HUES48 (cell line): ENCODE data around the gene CDH18.
A peak's percentile ranks its signal among the peaks of the same experiment; 100 is the strongest.

ENCODE experiments used
- H3K27ac ChIP-seq: one replicate; pipeline ENCODE4 v1.7.0; 2013; ENCODE audit warnings: low read depth, low read length, inconsistent platforms
- H3K27me3 ChIP-seq: 2 replicates; pipeline ENCODE4 v1.6.1; 2013; ENCODE audit warnings: mild to moderate bottlenecking, low read length; ENCODE audit not compliant: control insufficient read depth, insufficient read depth
- H3K36me3 ChIP-seq: 2 replicates; pipeline ENCODE4 v1.6.1; 2013; ENCODE audit warnings: low read length; ENCODE audit not compliant: control insufficient read depth, insufficient read depth
- H3K4me1 ChIP-seq: 2 replicates; pipeline ENCODE4 v1.6.1; 2013; ENCODE audit warnings: mild to moderate bottlenecking, low read length; ENCODE audit not compliant: control insufficient read depth, insufficient read depth
- H3K4me3 ChIP-seq: 2 replicates; pipeline ENCODE4 v1.5.1; 2013; ENCODE audit warnings: mild to moderate bottlenecking, low read depth, low read length
- H3K9ac ChIP-seq: 2 replicates; pipeline ENCODE4 v1.6.1; 2013; ENCODE audit warnings: mild to moderate bottlenecking, low read depth, low read length, moderate library complexity
- H3K9me3 ChIP-seq: 2 replicates; pipeline ENCODE4 v1.6.1; 2013; ENCODE audit warnings: low read length; ENCODE audit not compliant: control insufficient read depth, insufficient read depth

Gene CDH18

DNA sequence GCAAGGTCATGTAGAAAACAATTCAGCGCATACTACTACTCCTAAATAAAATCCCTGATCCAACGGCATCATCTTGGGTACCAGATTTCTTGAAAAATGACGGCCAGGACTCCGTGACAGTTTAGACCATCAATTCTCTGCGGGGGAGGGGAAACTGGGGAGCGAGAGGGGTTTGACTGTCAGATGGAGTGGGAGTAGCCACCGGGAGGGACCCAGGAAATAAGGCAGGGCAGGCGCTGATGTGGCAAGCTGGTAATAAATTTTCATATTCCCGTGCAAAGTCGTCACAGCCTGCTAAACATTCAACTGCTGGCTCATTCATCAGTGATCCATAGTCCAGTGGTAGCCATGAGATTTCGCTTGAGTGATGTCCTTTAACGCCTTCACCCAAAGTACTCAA, 457 bp upstream of the CDH18 start:
- Histone ChIP-seq H3K36me3 (no peaks in the 10 kb centered on the region), H3K4me1 (0 out of 2 replicates have a peak, but pooled peaks cover 3% of the 10 kb centered on the region), H3K27me3 (peaks cover 33% of the 10 kb centered on the region), H3K9me3 (no peaks in the 10 kb centered on the region), H3K4me3 (peak overlapping the region; percentile 65), H3K9ac (no peak overlapping the region), H3K27ac (no peak overlapping the region)

DNA sequence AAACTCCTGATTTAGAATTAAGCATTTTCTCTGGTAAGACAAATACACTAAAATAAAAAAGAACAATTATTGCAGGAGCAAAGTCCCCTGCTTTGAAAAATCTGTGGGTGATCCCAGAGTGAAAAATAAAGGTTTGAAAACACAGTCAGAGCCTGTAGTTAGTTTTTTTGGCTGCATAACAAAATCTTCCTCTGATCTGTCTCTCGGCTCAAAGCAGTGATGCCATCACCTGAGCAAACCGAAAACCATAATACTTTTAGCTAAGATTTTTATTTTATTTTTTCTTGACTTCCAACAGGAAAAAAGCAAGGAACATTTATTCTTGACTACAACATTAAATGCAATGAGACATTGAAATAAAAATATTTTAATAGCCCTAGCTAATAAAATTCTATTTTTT, 1.2 kb downstream of the CDH18 start:
- no peak overlapping the region for H3K27ac ChIP-seq
- H3K36me3 ChIP-seq: no peaks in the 10 kb centered on the region
- H3K27me3 ChIP-seq: peaks cover 33% of the 10 kb centered on the region
- 0 out of 2 replicates have a peak, but pooled peaks cover 3% of the 10 kb centered on the region for H3K4me1 ChIP-seq
- no peak overlapping the region for H3K9ac ChIP-seq
- H3K9me3 ChIP-seq: no peaks in the 10 kb centered on the region
- no peak overlapping the region for H3K4me3 ChIP-seq

DNA sequence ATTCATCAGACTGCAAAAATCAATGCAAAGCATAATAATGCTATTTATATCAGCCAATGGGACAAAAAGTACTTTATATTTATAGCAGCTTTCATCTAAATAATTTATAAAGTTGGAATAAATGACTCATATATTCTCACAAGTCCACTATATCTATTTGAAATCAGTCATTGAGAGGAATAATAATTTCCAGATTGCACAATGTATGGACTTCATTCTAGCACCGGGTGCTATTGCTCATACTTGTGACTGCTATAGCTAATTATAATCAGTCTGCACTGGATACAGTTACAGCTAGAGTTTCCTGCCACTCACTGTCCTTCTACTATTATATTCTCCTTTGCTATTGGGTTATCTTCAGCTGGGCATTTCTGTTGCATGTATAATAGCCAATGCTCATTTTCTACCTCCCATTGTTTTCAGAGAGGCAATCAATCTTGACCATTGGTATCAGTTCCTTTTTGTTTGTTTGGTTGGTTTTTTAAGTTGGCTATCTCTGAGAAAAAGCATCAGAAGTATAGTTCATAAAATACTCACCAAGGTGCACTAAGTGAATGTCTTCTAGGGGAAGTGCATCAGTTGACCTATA, 1.9 kb downstream of the CDH18 start:
- H3K4me1 ChIP-seq: 0 out of 2 replicates have a peak, but pooled peaks cover 3% of the 10 kb centered on the region
- H3K36me3 ChIP-seq: no peaks in the 10 kb centered on the region
- H3K27ac ChIP-seq: no peak overlapping the region
- H3K27me3 ChIP-seq: peaks cover 33% of the 10 kb centered on the region
- no peak overlapping the region for H3K9ac ChIP-seq
- H3K4me3 ChIP-seq: no peak overlapping the region
- no peaks in the 10 kb centered on the region for H3K9me3 ChIP-seq

DNA sequence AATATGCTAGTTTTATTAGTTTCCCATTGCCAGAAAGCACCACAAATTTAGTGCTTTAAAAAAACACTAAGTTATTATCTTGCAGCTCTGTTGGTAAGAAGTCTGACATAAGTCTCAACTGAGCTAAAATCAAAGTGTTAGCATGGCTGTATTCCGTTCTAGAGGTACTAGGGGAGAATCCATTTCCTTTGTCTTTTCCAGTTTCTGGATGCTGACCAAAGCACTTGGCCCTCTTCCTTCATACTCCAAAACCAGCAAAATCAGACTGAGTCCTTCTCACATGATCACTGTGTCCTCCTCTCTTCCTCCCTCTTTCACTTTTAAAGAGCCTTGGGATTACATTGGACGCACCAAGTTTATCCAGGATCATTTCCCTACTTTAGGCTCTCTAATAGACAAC, 9.5 kb downstream of the CDH18 start:
- Histone ChIP-seq H3K9me3 (no peaks in the 10 kb centered on the region), H3K36me3 (no peaks in the 10 kb centered on the region), H3K27ac (no peak overlapping the region), H3K27me3 (no peaks in the 10 kb centered on the region), H3K9ac (no peak overlapping the region), H3K4me3 (no peak overlapping the region), H3K4me1 (no peaks in the 10 kb centered on the region)

DNA sequence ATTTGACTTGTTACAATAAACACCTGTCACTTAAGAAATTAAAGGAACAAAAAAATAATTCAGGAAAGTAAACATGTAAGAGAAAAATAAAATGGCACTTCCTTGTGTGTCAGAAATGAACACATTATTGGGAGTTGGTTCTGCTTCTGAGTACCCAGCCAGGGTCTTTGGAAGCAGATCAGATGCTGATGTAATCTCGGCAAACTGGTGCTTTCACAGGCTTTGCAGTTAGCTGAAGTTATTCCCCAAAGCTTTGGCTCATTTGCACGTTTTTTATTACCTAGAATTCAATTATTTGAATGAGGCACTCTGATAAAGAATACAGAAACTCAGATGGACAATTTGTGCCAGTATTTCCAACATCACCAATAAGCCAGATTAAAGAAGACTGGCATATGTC, 10.9 kb downstream of the CDH18 start:
- Histone ChIP-seq H3K27me3 (no peaks in the 10 kb centered on the region), H3K9ac (no peak overlapping the region), H3K27ac (no peak overlapping the region), H3K4me3 (no peak overlapping the region), H3K4me1 (no peaks in the 10 kb centered on the region), H3K36me3 (no peaks in the 10 kb centered on the region), H3K9me3 (no peaks in the 10 kb centered on the region)

DNA sequence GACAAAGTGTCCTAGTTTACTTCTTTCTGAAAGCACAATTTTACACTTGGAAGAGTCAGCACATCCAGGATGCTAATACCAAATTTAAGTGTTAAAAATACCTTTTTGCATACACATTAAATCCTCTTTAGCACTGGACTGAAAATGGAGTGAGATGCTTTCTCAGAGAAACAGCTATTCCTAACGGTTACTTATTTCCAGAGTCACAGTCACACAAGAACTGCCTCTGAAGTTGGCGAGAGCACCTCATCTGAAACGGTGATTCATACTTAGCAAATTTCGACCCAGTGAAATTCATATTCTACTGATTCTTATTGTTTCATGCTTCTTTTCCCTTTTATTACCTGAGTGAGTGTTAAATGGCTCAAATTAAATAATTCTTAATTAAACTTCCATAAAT, 12.2 kb downstream of the CDH18 start:
- H3K27me3 ChIP-seq: no peaks in the 10 kb centered on the region
- no peak overlapping the region for H3K27ac ChIP-seq
- no peaks in the 10 kb centered on the region for H3K9me3 ChIP-seq
- no peak overlapping the region for H3K9ac ChIP-seq
- H3K4me1 ChIP-seq: no peaks in the 10 kb centered on the region
- no peaks in the 10 kb centered on the region for H3K36me3 ChIP-seq
- H3K4me3 ChIP-seq: no peak overlapping the region

DNA sequence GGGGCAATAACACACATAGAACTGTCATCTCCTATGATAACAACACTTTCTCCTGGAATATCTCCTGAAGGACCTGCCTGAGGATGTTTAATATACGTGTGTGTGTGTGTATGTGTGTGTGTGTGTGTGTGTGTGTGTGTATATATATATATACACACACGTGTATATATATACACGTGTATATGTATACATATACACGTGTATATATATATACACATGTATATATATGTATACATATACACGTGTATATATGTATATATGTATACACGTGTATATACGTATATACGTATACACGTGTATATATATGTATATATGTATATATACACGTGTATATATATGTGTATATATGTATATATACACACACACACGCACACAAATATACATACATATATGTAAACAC, 27.5 kb downstream of the CDH18 start:
- H3K36me3 ChIP-seq: no peaks in the 10 kb centered on the region
- H3K27me3 ChIP-seq: no peaks in the 10 kb centered on the region
- no peak overlapping the region for H3K9ac ChIP-seq
- H3K9me3 ChIP-seq: no peaks in the 10 kb centered on the region
- H3K4me3 ChIP-seq: no peak overlapping the region
- H3K27ac ChIP-seq: no peak overlapping the region
- no peaks in the 10 kb centered on the region for H3K4me1 ChIP-seq

DNA sequence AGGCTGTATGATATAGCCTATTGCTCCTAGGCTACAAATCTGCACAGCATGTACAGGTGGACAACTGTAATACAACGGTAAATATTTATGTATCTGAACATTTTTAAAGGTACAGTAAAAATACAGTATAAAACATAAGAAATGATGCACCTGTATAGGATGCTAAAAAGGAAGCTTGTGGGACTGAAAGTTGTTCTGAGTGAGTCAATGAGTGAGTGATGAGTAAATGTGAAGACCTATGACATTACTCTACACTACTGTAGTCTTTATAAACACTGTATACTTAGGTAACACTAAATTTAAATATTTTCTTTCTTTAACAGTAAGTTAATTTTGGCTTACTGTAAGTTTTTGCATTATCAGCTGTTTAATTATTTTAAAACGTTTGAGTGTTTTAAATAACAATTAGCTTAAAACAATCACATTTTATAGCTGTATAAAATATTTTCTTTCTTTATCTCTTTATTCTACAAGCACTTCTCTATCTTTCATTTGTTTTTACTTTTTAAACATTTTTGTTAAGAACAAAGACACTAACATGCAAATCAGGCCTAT, 28.1 kb downstream of the CDH18 start:
- no peaks in the 10 kb centered on the region for H3K36me3 ChIP-seq
- H3K9ac ChIP-seq: no peak overlapping the region
- no peak overlapping the region for H3K27ac ChIP-seq
- H3K27me3 ChIP-seq: no peaks in the 10 kb centered on the region
- no peaks in the 10 kb centered on the region for H3K9me3 ChIP-seq
- no peak overlapping the region for H3K4me3 ChIP-seq
- H3K4me1 ChIP-seq: no peaks in the 10 kb centered on the region

DNA sequence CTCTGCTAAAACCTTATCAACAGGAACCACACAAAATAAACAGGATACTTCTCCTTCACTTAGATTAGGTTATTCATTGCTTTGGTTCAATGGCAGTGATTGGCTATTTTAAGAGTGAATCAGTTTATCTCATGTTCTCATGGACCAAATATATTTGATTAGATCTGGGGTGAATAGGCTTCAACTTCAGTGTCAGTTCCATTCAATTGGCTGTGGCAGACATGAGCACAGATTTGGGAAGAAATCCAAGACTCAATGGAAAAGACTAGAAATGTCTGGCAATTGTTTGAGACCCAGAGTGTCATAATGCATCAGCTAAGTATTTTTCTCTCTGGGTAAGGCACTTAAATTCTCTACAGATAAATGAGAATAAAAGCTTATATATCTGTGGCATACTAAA, 37.1 kb downstream of the CDH18 start:
- Histone ChIP-seq H3K27ac (no peak overlapping the region), H3K36me3 (no peaks in the 10 kb centered on the region), H3K27me3 (no peaks in the 10 kb centered on the region)

DNA sequence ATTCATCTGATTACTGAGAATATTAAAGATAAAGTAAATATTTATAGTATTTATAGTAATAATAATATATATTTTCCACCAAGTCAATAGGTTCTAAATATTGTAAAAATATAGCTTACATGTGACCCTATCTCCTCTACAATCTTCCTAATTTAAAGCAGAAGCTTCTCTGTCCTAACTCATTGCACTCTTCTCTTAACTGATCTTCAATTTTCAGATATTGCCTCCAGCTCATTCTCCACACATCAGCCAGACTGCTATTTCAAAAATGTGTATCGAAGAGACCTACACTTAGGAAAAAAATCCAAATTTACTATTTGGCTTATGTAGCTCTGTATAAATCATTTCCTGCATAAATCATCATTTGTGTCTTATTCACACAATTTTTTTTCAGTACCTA, 47.8 kb downstream of the CDH18 start:
- no peak overlapping the region for H3K4me3 ChIP-seq
- no peaks in the 10 kb centered on the region for H3K9me3 ChIP-seq
- H3K9ac ChIP-seq: no peak overlapping the region
- no peaks in the 10 kb centered on the region for H3K27me3 ChIP-seq
- H3K4me1 ChIP-seq: no peaks in the 10 kb centered on the region
- H3K27ac ChIP-seq: no peak overlapping the region
- no peaks in the 10 kb centered on the region for H3K36me3 ChIP-seq

More for the DNA sequence above, 37.1 kb downstream of the CDH18 start:
- no peaks in the 10 kb centered on the region for H3K9me3 ChIP-seq
- H3K9ac ChIP-seq: no peak overlapping the region
- no peaks in the 10 kb centered on the region for H3K4me1 ChIP-seq
- no peak overlapping the region for H3K4me3 ChIP-seq

DNA sequence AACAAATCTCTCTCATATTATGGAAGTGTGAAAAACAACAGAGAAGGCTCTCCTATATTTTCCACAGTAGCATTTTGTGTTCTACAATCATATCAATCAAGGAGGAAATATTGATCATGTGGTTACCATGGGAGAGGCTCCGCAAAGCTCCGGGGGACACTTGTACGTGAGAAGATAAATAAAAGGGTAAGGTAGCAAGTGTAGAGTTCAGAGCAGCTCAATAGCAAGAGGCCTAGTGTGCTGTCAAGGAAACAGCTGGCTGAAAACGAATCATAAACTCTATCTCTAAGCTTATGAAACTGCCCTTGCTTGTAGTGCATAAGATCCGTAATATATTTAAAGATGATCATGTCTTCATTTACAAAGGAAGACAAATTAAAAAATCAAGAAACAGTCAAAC, 57.5 kb downstream of the CDH18 start:
- no peaks in the 10 kb centered on the region; the same call in 1 of the 2 replicates for H3K27me3 ChIP-seq
- H3K9me3 ChIP-seq: no peaks in the 10 kb centered on the region

More for the DNA sequence above, 57.5 kb downstream of the CDH18 start:
- Histone ChIP-seq H3K9ac (no peak overlapping the region), H3K27ac (no peak overlapping the region), H3K4me1 (peaks cover 51% of the 10 kb centered on the region), H3K36me3 (no peaks in the 10 kb centered on the region), H3K4me3 (no peak overlapping the region)
